Activated CD4-positive, alpha-beta T cell treated with anti-CD3 and anti-CD28 coated beads, Interleukin-2, amount 10 ng/mL, durations not matched to agents 7 days and 5 days (primary cell): ENCODE results near the gene CRACR2A. TPM values are rescaled to one million over a fixed set of nuclear protein-coding genes. Genes with fewer than 3 reads are reported as not detected.

Source experiments
- CTCF ChIA-PET: fragments of 350-600 bp; sonication (Branson Sonifier 250); formaldehyde crosslinking; loops from one replicate; lab custom pipeline; 2021; ENCODE audit warnings: antibody characterized with exemption; lab: Charles Lee
- POLR2A ChIA-PET: fragments of 350-600 bp; sonication (Branson Sonifier 250); formaldehyde crosslinking; loops from one replicate; lab custom pipeline; 2021; ENCODE audit warnings: antibody characterized with exemption; lab: Charles Lee
- DNase-seq: peaks from one replicate; pipeline ENCODE4 v3.0.0-alpha.2; 2020
- H3K27ac Mint-ChIP-seq: one replicate; pipeline ENCODE4 v1.8.0; 2021; ENCODE audit warnings: mild to moderate bottlenecking, moderate library complexity, mixed read lengths
- H3K27me3 Mint-ChIP-seq: one replicate; pipeline ENCODE4 v1.8.0; 2021; ENCODE audit warnings: mixed read lengths
- H3K36me3 Mint-ChIP-seq: one replicate; pipeline ENCODE4 v1.8.0; 2021; ENCODE audit warnings: low read depth, mixed read lengths
- H3K4me1 Mint-ChIP-seq: one replicate; pipeline ENCODE4 v1.8.0; 2021; ENCODE audit warnings: mixed read lengths
- H3K4me3 Mint-ChIP-seq: one replicate; pipeline ENCODE4 v1.8.0; 2021; ENCODE audit warnings: mild to moderate bottlenecking, moderate library complexity, mixed read lengths
- H3K9me3 Mint-ChIP-seq: one replicate; pipeline ENCODE4 v1.8.0; 2021; ENCODE audit warnings: mixed read lengths
- total RNA-seq, 2 experiments: library from RNA; stranded (reverse); gene quantifications; one replicate each; pipeline ENCODE4 v1.2.3, GENCODE V29; 2021

Gene CRACR2A
- total RNA-seq, 2 experiments from 2014 or later: 33.3 to 39.5 TPM

DNA sequence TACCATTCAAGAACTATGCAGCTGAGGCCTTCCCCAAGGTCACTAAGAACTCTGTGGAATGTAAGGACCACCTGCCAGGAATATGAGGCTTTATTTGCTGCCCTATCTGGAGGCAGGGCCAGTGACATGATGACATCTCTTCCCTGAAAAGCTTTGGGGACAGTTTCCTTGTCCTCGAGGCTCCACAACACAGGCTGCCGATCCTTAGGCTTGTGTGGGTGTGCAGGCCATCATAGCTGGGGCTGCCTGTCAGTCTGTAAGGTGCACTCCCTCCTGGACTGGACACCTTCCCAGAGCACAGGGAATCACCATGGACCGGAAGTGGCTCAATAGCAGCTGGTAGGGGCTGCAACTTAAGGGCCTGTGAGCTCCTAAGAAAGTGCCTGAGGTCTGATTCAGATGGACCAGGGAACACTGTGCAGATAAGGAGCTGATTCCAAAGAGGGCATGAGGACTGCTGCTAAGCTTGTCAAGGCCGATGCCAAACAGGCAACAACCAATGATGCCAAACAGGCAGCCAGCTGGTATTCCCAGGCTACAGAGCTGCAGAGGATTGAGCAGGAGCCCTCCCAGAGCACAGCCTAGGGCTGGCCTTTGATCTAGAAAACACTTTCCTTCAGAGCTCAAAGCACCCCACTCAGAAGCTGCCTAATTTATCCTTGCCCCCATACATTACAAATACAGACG is 84.3 kb downstream of the CRACR2A start:
- no peak overlapping the region for H3K4me3 Mint-ChIP-seq
- H3K9me3 Mint-ChIP-seq: no peaks in the 10 kb centered on the region
- H3K27me3 Mint-ChIP-seq: no peaks in the 10 kb centered on the region
- H3K27ac Mint-ChIP-seq: peak overlapping the region; percentile 15
- ChIA-PET POLR2A (no interaction called here), CTCF (interaction anchor here (0.6 to 1.1 kb wide), 2 partner anchors 8 to 369 kb away, joined by 3 read pairs; no protein-coding TSS in a partner anchor)
- H3K36me3 Mint-ChIP-seq: peaks cover 39% of the 10 kb centered on the region
- H3K4me1 Mint-ChIP-seq: peaks cover 10% of the 10 kb centered on the region
- DNase-seq: no peak

DNA sequence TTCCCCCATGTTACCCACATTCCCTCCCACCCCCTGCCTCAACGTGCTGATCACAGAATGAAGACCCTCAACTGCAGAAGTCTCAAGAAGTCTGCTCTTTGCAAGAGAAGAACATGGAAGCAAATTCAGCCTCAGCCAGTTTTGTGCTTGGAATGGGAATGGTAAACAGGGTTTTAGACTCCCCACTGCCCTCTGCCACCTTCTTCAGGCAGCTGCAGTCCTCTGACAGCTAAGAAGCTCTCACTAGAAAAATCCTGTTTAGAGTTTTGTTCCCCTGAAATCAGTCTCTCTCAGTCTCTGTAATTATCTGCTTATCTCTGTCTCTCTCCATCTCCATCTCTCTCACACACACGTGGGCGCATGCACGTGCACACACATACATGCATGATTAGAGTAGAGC is 85.4 kb downstream of the CRACR2A start:
- H3K27ac Mint-ChIP-seq: no peak overlapping the region
- no peaks in the 10 kb centered on the region for H3K9me3 Mint-ChIP-seq
- H3K36me3 Mint-ChIP-seq: peaks cover 35% of the 10 kb centered on the region
- no peaks in the 10 kb centered on the region for H3K27me3 Mint-ChIP-seq
- H3K4me3 Mint-ChIP-seq: no peak overlapping the region
- DNase-seq: no peak
- POLR2A ChIA-PET: no interaction called here
- H3K4me1 Mint-ChIP-seq: peaks cover 10% of the 10 kb centered on the region
- CTCF ChIA-PET: interaction anchor here (1.6 kb wide), 1 partner anchor 19 kb away, joined by 3 read pairs; no protein-coding TSS in a partner anchor

DNA sequence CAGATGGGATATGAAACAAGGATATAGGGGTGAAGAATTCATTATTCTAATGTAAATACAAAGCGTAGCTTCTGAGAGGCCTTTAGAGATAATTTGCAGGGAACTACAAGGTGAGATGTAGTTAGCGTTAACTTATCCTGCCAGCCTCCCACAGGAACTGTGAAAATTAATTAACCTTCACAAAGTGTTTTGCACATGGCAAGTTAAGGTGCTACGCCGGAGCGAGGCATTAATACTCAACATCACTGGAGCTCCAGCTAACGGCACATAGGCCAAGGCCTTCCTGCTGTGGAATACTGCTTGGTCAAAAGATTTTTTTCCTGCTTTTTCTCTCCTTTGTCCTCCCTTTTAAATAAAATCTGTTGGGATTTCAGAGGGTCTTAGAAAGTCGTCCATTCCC is 86.5 kb downstream of the CRACR2A start:
- ChIA-PET CTCF (interaction anchor here (1.0 to 1.6 kb wide), 2 partner anchors 18 to 55 kb away, joined by 3 read pairs; no protein-coding TSS in a partner anchor), POLR2A (no interaction called here)
- no peak for DNase-seq
- Mint-ChIP-seq H3K4me1 (peaks cover 10% of the 10 kb centered on the region), H3K9me3 (no peaks in the 10 kb centered on the region), H3K27me3 (no peaks in the 10 kb centered on the region), H3K27ac (no peak overlapping the region), H3K4me3 (no peak overlapping the region), H3K36me3 (peaks cover 32% of the 10 kb centered on the region)

DNA sequence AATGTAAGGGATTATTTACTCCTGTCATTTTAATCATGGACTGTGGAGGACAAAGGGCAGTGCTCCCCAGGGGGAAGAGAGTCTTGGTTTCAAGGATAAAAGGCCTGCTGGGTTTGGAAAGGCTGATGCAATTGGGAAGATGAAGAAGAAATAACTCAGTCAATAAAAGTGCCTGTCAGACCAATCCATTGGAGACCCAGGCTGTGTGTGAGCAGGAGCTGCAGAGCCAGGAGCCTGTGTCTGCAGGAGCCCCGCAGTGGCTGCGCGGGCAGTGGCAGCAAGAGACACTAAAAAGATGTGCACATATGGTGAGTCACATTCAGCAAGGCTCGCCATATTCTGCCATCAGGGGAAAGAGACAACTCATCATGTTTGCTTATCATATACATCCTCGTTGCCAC is 90.4 kb downstream of the CRACR2A start:
- Mint-ChIP-seq H3K4me3 (no peak overlapping the region), H3K36me3 (peaks cover 39% of the 10 kb centered on the region), H3K4me1 (no peaks in the 10 kb centered on the region), H3K9me3 (no peaks in the 10 kb centered on the region), H3K27ac (no peak overlapping the region), H3K27me3 (no peaks in the 10 kb centered on the region)
- ChIA-PET CTCF (no interaction called here), POLR2A (no interaction called here)
- DNase-seq: no peak

DNA sequence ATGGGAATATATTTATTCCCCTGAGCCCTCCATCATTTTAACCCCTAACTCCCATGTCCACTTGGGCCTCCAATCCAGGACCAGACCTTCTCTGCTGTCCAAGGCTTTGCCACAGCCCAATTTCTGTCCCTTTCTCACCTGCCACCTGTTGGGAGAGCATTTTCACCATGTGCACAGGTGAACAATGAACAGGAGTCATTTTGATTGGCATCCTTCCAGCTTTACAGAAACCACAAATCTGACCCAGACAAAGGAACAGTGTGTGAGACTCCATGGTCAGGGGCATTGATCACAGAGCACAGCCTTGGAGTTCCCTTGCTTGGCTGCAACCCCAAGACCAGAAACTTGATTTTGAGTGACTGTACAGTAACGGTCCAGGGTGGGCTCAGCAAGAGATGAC is 91.9 kb downstream of the CRACR2A start:
- DNase-seq: no peak
- Mint-ChIP-seq H3K9me3 (no peaks in the 10 kb centered on the region), H3K27ac (no peak overlapping the region), H3K4me1 (no peaks in the 10 kb centered on the region), H3K36me3 (peaks cover 32% of the 10 kb centered on the region), H3K27me3 (no peaks in the 10 kb centered on the region), H3K4me3 (no peak overlapping the region)
- POLR2A ChIA-PET: no interaction called here
- CTCF ChIA-PET: no interaction called here

DNA sequence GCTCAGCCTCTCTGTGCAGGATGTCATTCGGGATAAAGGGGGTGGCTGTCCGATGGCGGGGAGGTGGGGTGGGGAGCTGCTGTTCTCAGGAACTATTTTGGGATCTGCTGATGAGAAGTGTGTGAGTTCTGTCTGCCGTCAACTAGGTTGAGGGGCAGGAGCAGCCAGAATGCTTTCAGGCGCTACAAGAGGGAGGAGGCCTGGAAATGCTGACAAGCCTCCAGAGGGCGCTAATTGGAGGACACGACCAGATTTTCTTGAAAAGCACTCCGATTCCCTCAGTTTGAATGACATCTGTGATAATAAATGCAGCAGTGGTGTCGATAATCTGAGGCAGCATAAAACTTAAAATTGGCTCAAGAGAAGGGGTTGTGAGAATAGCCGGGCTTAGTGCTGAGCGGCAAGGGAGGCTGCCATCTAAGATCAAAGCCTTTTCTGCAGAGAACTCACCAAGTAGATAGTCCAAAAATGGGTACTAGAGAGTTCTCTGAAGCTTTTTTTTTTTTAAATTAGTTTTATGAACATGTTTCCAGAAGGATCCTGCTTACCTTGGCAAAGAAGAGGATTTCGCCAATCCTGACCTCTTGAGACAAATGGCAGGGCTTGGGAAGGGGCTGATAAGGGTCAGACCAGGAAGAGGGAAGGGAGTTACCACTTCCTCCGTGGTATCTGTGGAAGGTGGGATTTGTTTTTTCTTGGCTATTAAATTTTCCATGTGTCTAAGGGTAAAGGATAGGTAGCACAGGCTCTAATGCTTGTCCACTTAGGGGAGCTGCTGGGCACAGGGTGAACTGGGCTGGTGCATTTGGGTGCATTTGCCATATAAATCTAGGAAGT is 94.4 kb downstream of the CRACR2A start:
- H3K27ac Mint-ChIP-seq: no peak overlapping the region
- no peaks in the 10 kb centered on the region for H3K27me3 Mint-ChIP-seq
- ChIA-PET CTCF (interaction anchor here (0.8 to 1.3 kb wide), 4 partner anchors 21 to 669 kb away, joined by 3 read pairs; no protein-coding TSS in a partner anchor), POLR2A (no interaction called here)
- peaks cover 32% of the 10 kb centered on the region for H3K36me3 Mint-ChIP-seq
- peak; percentile 50 for DNase-seq
- no peaks in the 10 kb centered on the region for H3K9me3 Mint-ChIP-seq
- H3K4me3 Mint-ChIP-seq: no peak overlapping the region
- H3K4me1 Mint-ChIP-seq: no peaks in the 10 kb centered on the region

DNA sequence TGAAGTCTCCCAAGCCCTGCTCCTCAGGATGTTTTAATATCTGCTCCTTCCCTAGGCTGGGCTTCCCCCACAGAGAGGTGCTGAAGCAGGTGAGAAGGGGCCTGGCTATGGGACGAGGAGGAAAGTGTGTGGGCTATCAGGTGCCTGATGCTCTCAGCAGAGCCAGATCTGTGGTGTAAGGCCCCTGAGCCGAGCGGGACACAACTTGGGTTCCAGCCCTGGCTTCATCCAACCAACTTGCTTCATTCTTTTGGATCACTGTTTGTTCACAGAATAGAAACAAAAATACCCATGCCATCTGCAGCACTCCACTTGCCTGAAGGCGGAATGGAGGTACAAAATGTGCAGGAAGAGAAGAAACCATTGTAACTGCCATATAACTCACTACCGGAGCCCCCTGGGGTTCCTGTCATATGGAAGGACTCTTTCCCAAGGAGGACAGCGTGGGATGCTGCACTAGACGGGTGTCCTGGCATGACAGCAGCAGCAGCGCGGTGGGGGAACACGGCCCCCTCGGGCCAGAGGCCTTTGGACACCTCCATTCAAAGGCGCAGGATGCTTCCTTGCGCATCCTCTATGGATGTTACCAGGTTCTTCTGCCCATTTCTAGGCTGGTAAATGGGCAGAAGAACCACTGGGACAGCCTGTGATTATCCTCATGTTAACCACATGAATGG is 95.8 kb downstream of the CRACR2A start:
- Mint-ChIP-seq H3K4me3 (no peak overlapping the region), H3K4me1 (no peaks in the 10 kb centered on the region), H3K27ac (no peak overlapping the region), H3K36me3 (peaks cover 39% of the 10 kb centered on the region), H3K27me3 (no peaks in the 10 kb centered on the region), H3K9me3 (no peaks in the 10 kb centered on the region)
- ChIA-PET POLR2A (no interaction called here), CTCF (interaction anchor here (0.8 kb wide), 1 partner anchor 668 kb away, joined by 3 read pairs; no protein-coding TSS in a partner anchor)
- no peak for DNase-seq

DNA sequence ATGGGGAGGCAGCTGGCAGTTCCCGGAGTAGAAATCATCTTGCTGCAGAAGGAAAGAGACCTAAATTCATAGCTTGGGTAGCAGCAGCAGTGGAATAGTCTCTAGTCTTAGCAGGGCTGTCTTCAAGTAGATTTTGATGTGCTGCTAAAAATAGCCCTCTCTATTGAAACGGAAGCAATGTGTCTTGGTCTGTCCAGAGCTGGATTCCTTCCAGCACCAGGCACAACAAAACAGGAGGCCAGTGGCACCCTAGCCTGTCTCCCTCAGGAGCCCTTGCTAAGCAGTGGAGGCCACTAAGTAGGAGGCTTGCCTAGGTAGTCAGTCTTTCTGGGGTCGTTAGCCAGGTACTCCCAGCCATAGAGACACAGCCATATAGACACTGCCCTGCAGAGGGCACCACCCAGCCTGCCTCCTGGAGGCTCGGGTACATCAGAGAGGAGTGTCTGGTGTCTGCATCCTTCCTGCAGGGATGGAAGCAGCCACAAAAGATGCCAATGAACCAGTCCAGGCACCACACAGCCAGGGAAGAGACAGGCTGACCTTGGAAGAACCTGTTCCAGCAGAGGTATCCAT is 97.5 kb downstream of the CRACR2A start:
- H3K9me3 Mint-ChIP-seq: no peaks in the 10 kb centered on the region
- ChIA-PET POLR2A (no interaction called here), CTCF (interaction anchor here (0.7 to 1.3 kb wide), 4 partner anchors 16 to 1598 kb away, joined by 3 read pairs; no protein-coding TSS in a partner anchor)
- peaks cover 39% of the 10 kb centered on the region for H3K36me3 Mint-ChIP-seq
- peak; percentile 26 for DNase-seq
- H3K27ac Mint-ChIP-seq: peak overlapping the region; percentile 37
- H3K4me1 Mint-ChIP-seq: peaks cover 4% of the 10 kb centered on the region
- no peaks in the 10 kb centered on the region for H3K27me3 Mint-ChIP-seq
- no peak overlapping the region for H3K4me3 Mint-ChIP-seq

DNA sequence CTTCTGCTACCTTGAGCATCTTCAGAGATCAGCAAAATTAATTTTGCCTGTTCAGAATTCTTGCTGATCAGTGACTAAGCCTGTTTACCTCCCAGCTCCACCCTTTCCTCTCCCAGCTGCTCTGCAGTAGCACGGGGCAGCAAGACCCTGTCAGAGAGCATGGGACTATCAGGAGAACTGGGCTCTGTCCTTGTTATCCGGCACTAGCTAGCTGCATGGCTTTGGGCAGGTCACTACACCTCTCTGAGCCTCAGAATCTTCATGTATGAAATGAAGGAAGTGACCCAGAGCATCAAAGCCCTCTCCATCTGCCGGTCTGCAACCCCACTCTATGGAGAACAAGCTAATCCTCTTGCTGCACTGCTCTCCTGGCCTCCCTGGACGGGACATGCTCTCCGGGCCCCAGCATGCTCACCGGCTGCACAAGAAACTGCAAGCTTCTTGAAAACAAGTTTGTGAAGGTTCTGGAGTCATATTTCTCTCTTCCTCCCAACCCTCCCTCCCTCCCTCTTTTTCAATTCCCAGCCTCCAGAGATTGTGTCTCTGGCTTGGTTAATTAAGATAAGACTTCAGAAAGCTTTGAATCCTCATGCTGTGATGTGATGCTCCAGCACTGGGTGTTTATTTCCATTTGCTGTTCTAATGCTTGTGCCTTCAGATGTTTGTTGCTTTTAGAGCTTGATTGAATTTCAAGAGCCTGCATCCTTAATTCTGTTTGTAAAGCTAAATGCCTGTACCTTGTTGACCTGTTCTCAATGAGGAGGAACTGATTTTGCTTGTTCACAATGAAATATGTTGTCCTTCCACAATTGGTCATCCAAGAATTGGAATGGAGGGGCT is 101.1 kb downstream of the CRACR2A start:
- H3K4me3 Mint-ChIP-seq: no peak overlapping the region
- DNase-seq: no peak
- peaks cover 26% of the 10 kb centered on the region for H3K36me3 Mint-ChIP-seq
- ChIA-PET CTCF (interaction anchor here (1.0 kb wide), 3 partner anchors 11 to 352 kb away, joined by 3 read pairs; no protein-coding TSS in a partner anchor), POLR2A (no interaction called here)
- no peaks in the 10 kb centered on the region for H3K27me3 Mint-ChIP-seq
- no peaks in the 10 kb centered on the region for H3K9me3 Mint-ChIP-seq
- peaks cover 16% of the 10 kb centered on the region for H3K4me1 Mint-ChIP-seq
- H3K27ac Mint-ChIP-seq: peak overlapping the region; percentile 26

DNA sequence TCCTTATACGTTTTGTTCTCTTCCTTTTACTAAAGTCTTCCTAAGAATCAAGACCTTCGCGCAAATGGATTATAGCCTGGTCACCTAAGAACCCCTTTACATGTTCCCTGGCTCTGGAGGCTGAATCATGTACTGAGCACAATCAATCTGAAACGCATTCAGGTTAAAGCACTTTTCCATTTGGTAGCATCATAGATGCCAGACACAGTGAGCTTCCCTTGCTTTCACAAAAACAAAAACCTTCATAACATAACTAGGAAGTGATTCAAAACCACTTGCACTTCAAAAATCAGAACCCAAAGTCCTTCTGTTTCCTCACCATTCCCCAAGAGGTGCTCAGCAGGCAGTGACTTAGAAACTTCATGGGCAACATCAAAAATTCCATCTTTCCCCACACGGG is 105.4 kb downstream of the CRACR2A start:
- H3K27ac Mint-ChIP-seq: no peak overlapping the region
- H3K36me3 Mint-ChIP-seq: peaks cover 14% of the 10 kb centered on the region
- H3K4me3 Mint-ChIP-seq: no peak overlapping the region
- H3K9me3 Mint-ChIP-seq: no peaks in the 10 kb centered on the region
- peaks cover 24% of the 10 kb centered on the region for H3K4me1 Mint-ChIP-seq
- no peaks in the 10 kb centered on the region for H3K27me3 Mint-ChIP-seq
- DNase-seq: no peak
- ChIA-PET CTCF (interaction anchor here (1.3 to 1.4 kb wide), 2 partner anchors 19 to 26 kb away, joined by 3 read pairs; no protein-coding TSS in a partner anchor), POLR2A (interaction anchor here (0.6 kb wide), 1 partner anchor 541 kb away, joined by 3 read pairs; no protein-coding TSS in a partner anchor)

DNA sequence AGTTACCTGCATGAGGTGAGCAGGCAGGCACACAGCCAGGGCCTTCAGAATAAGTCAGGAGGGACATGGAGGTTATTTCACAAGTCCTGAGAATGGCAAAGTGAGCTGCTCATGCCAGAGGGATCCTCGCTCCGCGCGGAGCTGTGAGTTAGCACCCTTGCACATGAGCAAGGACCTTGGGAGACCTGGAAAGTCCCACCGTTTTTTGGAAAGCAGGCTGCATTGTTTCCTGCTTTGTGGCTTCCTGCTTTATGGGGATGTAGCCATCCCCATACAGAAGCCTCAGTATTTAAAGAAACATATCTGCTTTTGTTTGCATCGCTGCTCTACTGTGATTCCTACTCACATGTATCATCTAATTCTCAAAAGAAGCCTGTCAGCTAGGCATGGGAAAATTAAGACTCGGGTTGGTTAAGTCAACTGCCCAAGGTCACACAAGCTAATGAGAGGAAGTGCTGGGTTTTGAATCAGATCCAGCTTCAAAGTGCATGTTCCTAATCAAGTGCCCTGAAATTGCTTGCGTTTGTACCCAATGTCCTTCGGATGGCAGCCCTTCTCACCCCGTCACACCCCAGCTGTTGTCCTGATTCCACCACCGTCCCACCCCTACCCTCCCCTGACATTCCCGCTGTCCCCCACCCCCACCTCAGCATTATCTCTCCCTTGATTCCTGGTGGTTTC is 106.2 kb downstream of the CRACR2A start:
- Mint-ChIP-seq H3K27me3 (no peaks in the 10 kb centered on the region), H3K4me3 (no peak overlapping the region), H3K4me1 (peaks cover 23% of the 10 kb centered on the region), H3K36me3 (peaks cover 13% of the 10 kb centered on the region), H3K27ac (no peak overlapping the region), H3K9me3 (no peaks in the 10 kb centered on the region)
- DNase-seq: no peak
- POLR2A ChIA-PET: interaction anchor here (0.6 kb wide), 1 partner anchor 540 kb away, joined by 3 read pairs; no protein-coding TSS in a partner anchor
- CTCF ChIA-PET: interaction anchor here (0.5 to 1.3 kb wide), 2 partner anchors 27 to 1077 kb away, joined by 3 read pairs; no protein-coding TSS in a partner anchor
